MCF 10A (cell line): ENCODE measurements around the gene SYT6. TPM values are rescaled to one million over a fixed set of nuclear protein-coding genes. Genes with fewer than 3 reads are reported as not detected.
A peak's percentile ranks its signal among the peaks of the same experiment; 100 is the strongest.

Source experiments
- BruUV-seq: library from RNA; stranded (reverse); fragments of 400-500 nt; replicated peaks from 2 replicates; lab custom pipeline; 2021; lab: Mats Ljungman, UMichigan
- CTCF ChIA-PET: fragments of 300-600 bp; sonication (Branson Sonifier 250); formaldehyde crosslinking; extraction: SDS; loops from one replicate; lab custom pipeline; 2021; ENCODE audit warnings: antibody characterized with exemption, inconsistent platforms; lab: Yijun Ruan, JAX
- POLR2A ChIA-PET: fragments of 300-600, 350-650 bp; sonication (Branson Sonifier 250); formaldehyde crosslinking; extraction: SDS; loops from one replicate; lab custom pipeline; 2020; ENCODE audit warnings: antibody characterized with exemption, inconsistent platforms; lab: Yijun Ruan, JAX
- DNase-seq: peaks from one replicate; pipeline ENCODE4 v3.0.0-alpha.2; 2018; ENCODE audit not compliant: unreplicated experiment
- H3K27ac Mint-ChIP-seq: one replicate; pipeline ENCODE4 v1.8.0; 2022; ENCODE audit warnings: mild to moderate bottlenecking, low read depth, mixed read lengths; ENCODE audit not compliant: unreplicated experiment
- H3K27me3 Mint-ChIP-seq: one replicate; pipeline ENCODE4 v1.8.0; 2022; ENCODE audit warnings: mixed read lengths; ENCODE audit not compliant: insufficient read depth, unreplicated experiment
- H3K36me3 Mint-ChIP-seq: one replicate; pipeline ENCODE4 v1.8.0; 2022; ENCODE audit warnings: mild to moderate bottlenecking, moderate library complexity, mixed read lengths; ENCODE audit not compliant: insufficient read depth, unreplicated experiment
- H3K4me1 Mint-ChIP-seq: one replicate; pipeline ENCODE4 v1.8.0; 2022; ENCODE audit warnings: mixed read lengths; ENCODE audit not compliant: insufficient read depth, unreplicated experiment
- H3K4me3 Mint-ChIP-seq: one replicate; pipeline ENCODE4 v1.8.0; 2022; ENCODE audit warnings: mild to moderate bottlenecking, moderate library complexity, mixed read lengths; ENCODE audit not compliant: unreplicated experiment
- H3K9me3 Mint-ChIP-seq: one replicate; pipeline ENCODE4 v1.8.0; 2022; ENCODE audit warnings: mixed read lengths; ENCODE audit not compliant: unreplicated experiment
- intact Hi-C: fragments of 100-400 bp; cut with micrococcal nuclease; formaldehyde crosslinking; loops from 2 replicates; pipeline ENCODE4 v1.14.1; 2022
- total RNA-seq: library from RNA; stranded (reverse); gene quantifications from 2 replicates; pipeline ENCODE4 v1.2.3, GENCODE V29; 2022
- TF ChIP-seq, protein P1 (sequence below): fragments of 200-600 bp; IDR thresholded peaks from one replicate; pipeline ENCODE4 v1.8.0; 2022; ENCODE audit warnings: antibody characterized with exemption, mild to moderate bottlenecking; ENCODE audit not compliant: unreplicated experiment

Gene SYT6
- total RNA-seq, 1 experiment from 2014 or later: not detected

DNA sequence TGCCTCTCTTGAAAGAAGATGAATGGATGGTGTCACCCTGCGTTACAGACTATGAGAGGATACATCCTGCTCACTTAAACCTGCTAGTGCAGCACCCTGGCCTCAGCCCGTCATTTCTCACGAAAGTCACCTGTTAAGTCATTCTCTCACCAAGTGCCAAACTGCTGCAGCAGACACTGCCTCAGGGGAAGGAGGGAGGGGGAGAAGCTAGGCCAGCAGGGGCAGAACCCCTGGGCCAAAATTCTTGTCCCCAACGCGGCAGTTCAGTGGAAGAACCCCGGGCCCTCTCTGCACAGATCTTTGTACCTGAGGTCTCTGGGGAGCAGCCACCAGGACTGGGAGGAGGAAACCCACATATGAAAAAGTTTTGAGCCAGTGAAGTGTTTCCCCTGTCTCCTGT lies 37.6 kb downstream of the SYT6 start:
- no TSS peak for BruUV-seq
- Mint-ChIP-seq H3K4me3 (no peak overlapping the region), H3K36me3 (no peaks in the 10 kb centered on the region), H3K27me3 (no peaks in the 10 kb centered on the region), H3K9me3 (no peaks in the 10 kb centered on the region), H3K4me1 (peaks cover 12% of the 10 kb centered on the region), H3K27ac (no peak overlapping the region)
- intact Hi-C loops: no loop called here
- DNase-seq: no peak
- CTCF ChIA-PET: interaction anchor here (1.1 kb wide), 1 partner anchor 23 kb away, joined by 4 read pairs; no protein-coding TSS in a partner anchor
- TF ChIP-seq, protein P1, sequence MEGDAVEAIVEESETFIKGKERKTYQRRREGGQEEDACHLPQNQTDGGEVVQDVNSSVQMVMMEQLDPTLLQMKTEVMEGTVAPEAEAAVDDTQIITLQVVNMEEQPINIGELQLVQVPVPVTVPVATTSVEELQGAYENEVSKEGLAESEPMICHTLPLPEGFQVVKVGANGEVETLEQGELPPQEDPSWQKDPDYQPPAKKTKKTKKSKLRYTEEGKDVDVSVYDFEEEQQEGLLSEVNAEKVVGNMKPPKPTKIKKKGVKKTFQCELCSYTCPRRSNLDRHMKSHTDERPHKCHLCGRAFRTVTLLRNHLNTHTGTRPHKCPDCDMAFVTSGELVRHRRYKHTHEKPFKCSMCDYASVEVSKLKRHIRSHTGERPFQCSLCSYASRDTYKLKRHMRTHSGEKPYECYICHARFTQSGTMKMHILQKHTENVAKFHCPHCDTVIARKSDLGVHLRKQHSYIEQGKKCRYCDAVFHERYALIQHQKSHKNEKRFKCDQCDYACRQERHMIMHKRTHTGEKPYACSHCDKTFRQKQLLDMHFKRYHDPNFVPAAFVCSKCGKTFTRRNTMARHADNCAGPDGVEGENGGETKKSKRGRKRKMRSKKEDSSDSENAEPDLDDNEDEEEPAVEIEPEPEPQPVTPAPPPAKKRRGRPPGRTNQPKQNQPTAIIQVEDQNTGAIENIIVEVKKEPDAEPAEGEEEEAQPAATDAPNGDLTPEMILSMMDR: no peak
- POLR2A ChIA-PET: no interaction called here

DNA sequence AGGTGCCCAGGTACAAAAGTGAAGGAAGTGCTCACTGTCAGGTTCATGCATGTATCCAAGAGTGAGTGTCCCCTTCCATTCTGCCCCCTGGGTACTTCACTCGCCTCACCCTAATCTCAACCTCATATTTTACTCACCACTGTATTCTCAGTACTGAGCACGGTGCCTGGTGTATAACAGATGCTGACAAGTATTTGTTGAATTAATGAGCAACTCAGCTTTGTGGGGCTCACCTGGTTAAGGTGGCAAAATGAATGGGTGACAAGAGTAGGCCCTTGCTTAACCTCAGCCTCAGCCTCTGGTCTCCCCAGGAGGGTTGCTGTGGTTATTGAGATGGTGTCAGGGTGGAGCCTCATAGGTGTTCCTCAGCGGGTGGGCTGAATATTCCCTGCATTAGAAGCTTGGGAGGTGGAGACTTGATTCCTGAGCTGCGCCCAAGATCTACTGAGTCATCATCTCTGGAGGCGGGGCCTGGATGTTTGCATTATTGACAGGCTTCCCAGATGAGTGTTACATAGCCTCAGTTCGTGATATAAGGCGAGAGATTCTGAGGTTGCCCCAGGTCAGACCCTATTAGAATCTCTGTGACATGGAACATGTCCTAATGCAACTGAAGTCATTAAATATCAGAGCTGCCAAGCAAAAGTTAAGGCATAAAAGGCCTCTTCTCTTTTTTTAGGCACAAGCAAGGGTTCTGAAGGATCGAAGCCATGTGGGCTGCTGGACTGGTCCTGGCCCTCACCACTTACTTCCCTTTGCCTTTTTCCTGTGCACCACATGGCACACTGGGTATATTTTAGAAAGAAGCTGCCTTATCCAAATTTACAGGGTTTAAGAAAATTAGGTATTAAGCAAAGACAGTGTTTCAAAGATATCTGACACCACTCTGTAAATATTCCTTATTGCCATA lies 39.2 kb downstream of the SYT6 start:
- intact Hi-C loops: no loop called here
- no peaks in the 10 kb centered on the region for H3K27me3 Mint-ChIP-seq

DNA sequence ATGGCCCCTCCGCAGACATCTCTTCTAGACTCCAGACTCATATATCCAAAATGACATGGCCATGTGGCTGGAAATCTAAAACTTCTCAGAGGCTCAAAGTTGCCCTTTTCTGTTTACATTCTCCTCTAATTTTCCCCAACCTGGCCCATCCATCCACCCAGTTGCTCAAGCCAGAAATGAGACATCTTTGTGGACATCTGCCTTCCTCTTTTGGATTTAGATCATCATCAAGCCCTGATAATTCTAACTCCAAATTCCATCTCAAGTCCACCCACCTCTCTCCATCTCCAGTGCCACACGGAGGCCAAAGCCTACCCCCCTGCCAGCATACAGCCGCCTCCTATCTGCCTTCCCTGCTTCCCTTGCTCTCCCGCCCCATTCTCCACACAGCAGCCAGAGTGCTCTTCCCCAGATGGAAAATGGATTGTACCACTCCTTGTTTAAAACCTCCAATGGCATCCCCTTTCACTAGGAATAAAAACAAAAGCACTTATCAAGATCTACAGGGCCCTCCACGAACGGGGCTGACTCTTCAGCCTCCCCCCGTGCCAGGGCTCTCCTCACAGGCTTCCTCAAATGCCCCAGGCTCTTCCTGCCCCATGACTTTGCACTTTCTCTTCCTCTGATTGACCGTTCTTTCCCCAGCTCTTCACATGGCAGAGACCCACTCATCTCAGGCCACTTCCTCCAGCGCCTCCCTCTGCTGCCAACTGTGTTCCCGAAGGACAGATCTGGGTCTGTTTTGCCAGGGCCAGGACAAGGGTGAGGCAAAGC lies 40.1 kb downstream of the SYT6 start:
- TF ChIP-seq, protein P1: no peak
- Mint-ChIP-seq H3K36me3 (no peaks in the 10 kb centered on the region), H3K4me1 (peaks cover 12% of the 10 kb centered on the region), H3K4me3 (no peak overlapping the region), H3K27me3 (no peaks in the 10 kb centered on the region), H3K9me3 (no peaks in the 10 kb centered on the region), H3K27ac (no peak overlapping the region)
- intact Hi-C loops: no loop called here
- BruUV-seq: no TSS peak
- ChIA-PET POLR2A (interaction anchor here (0.9 kb wide), 1 partner anchor 10 kb away, joined by 3 read pairs; no protein-coding TSS in a partner anchor), CTCF (no interaction called here)
- DNase-seq: peak; percentile 28

More for the DNA sequence above, 39.2 kb downstream of the SYT6 start:
- H3K4me1 Mint-ChIP-seq: peaks cover 12% of the 10 kb centered on the region
- POLR2A ChIA-PET: interaction anchor here (0.9 to 1.0 kb wide), 2 partner anchors 8 to 10 kb away, joined by 3 to 4 read pairs; no protein-coding TSS in a partner anchor
- no peaks in the 10 kb centered on the region for H3K36me3 Mint-ChIP-seq
- H3K27ac Mint-ChIP-seq: no peak overlapping the region
- CTCF ChIA-PET: interaction anchor here (0.8 kb wide), 1 partner anchor 169 kb away, joined by 3 read pairs; no protein-coding TSS in a partner anchor
- no TSS peak for BruUV-seq
- TF ChIP-seq, protein P1: no peak
- H3K4me3 Mint-ChIP-seq: no peak overlapping the region
- peak; percentile 89 for DNase-seq
- H3K9me3 Mint-ChIP-seq: no peaks in the 10 kb centered on the region
